ENCODE measurements around the gene TBC1D13.

GRCh38 chr9:128792134-128792533 lies 5.1 kb downstream of the TBC1D13 start:
- TF ChIP-seq CTCF (conservative IDR thresholded peaks at IDR 0.05; ENCODE audit: low read depth, low read length) = no peak
- no peak for TF ChIP-seq RFX5 (IDR thresholded peaks at IDR 0.05; ENCODE audit: low read depth, low read length)
- TF ChIP-seq POLR2A (IDR thresholded peaks at IDR 0.05; ENCODE audit: low read depth, low read length) = no peak
- no peak for TF ChIP-seq CEBPB (IDR thresholded peaks at IDR 0.05; ENCODE audit: low read depth, low read length)
- no peak for TF ChIP-seq RCOR1 (IDR thresholded peaks at IDR 0.05; ENCODE audit: insufficient replicate concordance, low read length)
- TF ChIP-seq CHD1 (IDR thresholded peaks at IDR 0.05; ENCODE audit: low read depth, low read length) = no peak
- no peak for TF ChIP-seq MXI1 (IDR thresholded peaks at IDR 0.05; ENCODE audit: borderline replicate concordance, low read depth, low read length)
- no peak for TF ChIP-seq FOS (IDR thresholded peaks at IDR 0.05; ENCODE audit: low read depth, low read length)
- TF ChIP-seq SMC3 (IDR thresholded peaks at IDR 0.05; ENCODE audit: low read depth, low read length) = no peak
- TF ChIP-seq BHLHE40 (IDR thresholded peaks at IDR 0.05; ENCODE audit: low read depth, low read length) = no peak
- TF ChIP-seq RAD21 (IDR thresholded peaks at IDR 0.05; ENCODE audit: low read length) = no peak
- no peak for TF ChIP-seq NFE2L2 (IDR thresholded peaks at IDR 0.05; ENCODE audit: low read depth, low read length)
- no peak for TF ChIP-seq MAFK (IDR thresholded peaks at IDR 0.05; ENCODE audit: low read depth, low read length)
- TF ChIP-seq USF2 (IDR thresholded peaks at IDR 0.05; ENCODE audit: low read depth, low read length) = no peak

Data from IMR-90 (cell line).